ENCODE data around the gene SPACA5B.
"Not testable (repeated sequence)": the region's sequence is repeated elsewhere in the genome, so short reads cannot be mapped to it uniquely, and the experiment has no call there.

The SPACA5B gene

DNA sequence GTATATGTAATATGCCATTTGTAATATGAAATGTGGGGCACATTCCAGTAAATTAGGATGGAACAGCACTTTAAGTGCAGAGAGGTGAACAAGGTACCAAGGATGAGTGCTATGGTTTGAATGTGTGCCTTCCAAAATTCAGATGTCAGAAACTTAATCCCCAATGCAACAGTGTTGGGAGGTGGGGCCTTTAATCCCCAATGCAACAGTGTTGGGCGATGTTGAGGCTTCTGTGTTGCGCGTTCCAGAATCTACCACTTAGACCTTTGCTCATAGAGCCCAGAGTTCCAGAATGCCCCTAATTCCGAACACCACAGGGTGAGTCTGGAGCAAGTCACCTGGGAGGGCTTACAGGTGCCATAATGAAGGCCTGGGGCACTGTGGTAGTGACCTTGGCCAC, at the start of gene SPACA5B:
Gene SPACA5B (plus strand): TSS at position 301 of the 400 bp plus-strand sequence. CDS start 62 bp downstream, at position 363.
- H3K36me3 Mint-ChIP-seq (ENCODE audit: low read depth); H3K4me1 Mint-ChIP-seq (ENCODE audit: low read depth); H3K9me3 Mint-ChIP-seq; H3K27me3 Mint-ChIP-seq (ENCODE audit: low read depth); H3K4me3 Mint-ChIP-seq; H3K27ac Mint-ChIP-seq: not testable (repeated sequence)

GRCh38 chrX:48083212-48083611, 47.2 kb upstream of the SPACA5B start:
- no peak overlapping the region for H3K4me3 Mint-ChIP-seq
- H3K4me1 Mint-ChIP-seq (ENCODE audit: low read depth): no peaks in the 10 kb centered on the region
- no peaks in the 10 kb centered on the region for H3K9me3 Mint-ChIP-seq
- no peak overlapping the region for H3K27ac Mint-ChIP-seq
- no peaks in the 10 kb centered on the region for H3K27me3 Mint-ChIP-seq (ENCODE audit: low read depth)
- H3K36me3 Mint-ChIP-seq (ENCODE audit: low read depth): no peaks in the 10 kb centered on the region

DNA sequence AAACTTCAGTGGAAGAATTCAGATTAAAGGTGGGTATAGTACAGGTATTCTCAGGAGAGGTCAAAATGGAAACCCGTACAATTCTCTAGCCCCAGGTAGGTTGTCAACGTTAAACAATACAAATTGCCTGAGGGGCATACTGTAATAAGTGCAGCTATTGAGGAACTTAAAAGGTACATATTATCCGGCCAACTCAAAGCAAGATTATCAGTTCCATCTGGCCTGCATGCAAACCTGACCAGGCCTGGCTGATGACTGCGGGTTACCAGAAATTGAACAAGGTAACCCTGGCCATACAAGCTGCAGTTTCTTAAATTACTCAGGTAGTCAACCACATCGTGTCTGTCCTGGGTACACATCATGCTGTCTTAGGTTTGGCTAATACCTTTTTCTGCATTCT, 46.7 kb upstream of the SPACA5B start:
- Mint-ChIP-seq H3K27me3 (ENCODE audit: low read depth) (no peaks in the 10 kb centered on the region), H3K27ac (no peak overlapping the region), H3K4me3 (no peak overlapping the region), H3K9me3 (no peaks in the 10 kb centered on the region), H3K4me1 (ENCODE audit: low read depth) (no peaks in the 10 kb centered on the region), H3K36me3 (ENCODE audit: low read depth) (no peaks in the 10 kb centered on the region)

GRCh38 chrX:48086082-48086481, 44.3 kb upstream of the SPACA5B start:
- Mint-ChIP-seq H3K27me3 (ENCODE audit: low read depth) (no peaks in the 10 kb centered on the region), H3K9me3 (no peaks in the 10 kb centered on the region), H3K4me3 (no peak overlapping the region), H3K4me1 (ENCODE audit: low read depth) (no peaks in the 10 kb centered on the region), H3K27ac (no peak overlapping the region), H3K36me3 (ENCODE audit: low read depth) (no peaks in the 10 kb centered on the region)

- no peak overlapping the region for H3K27ac Mint-ChIP-seq
- H3K4me3 Mint-ChIP-seq: no peak overlapping the region
- H3K4me1 Mint-ChIP-seq (ENCODE audit: low read depth): no peaks in the 10 kb centered on the region
- no peaks in the 10 kb centered on the region for H3K27me3 Mint-ChIP-seq (ENCODE audit: low read depth)
- H3K36me3 Mint-ChIP-seq (ENCODE audit: low read depth): no peaks in the 10 kb centered on the region
- no peaks in the 10 kb centered on the region for H3K9me3 Mint-ChIP-seq
Measured at GRCh38 chrX:48090123-48090522, 40.3 kb upstream of the SPACA5B start.

GRCh38 chrX:48092558-48092957, 37.9 kb upstream of the SPACA5B start:
- H3K27me3 Mint-ChIP-seq (ENCODE audit: low read depth); H3K27ac Mint-ChIP-seq; H3K4me1 Mint-ChIP-seq (ENCODE audit: low read depth); H3K36me3 Mint-ChIP-seq (ENCODE audit: low read depth); H3K9me3 Mint-ChIP-seq; H3K4me3 Mint-ChIP-seq: not testable (repeated sequence)

DNA sequence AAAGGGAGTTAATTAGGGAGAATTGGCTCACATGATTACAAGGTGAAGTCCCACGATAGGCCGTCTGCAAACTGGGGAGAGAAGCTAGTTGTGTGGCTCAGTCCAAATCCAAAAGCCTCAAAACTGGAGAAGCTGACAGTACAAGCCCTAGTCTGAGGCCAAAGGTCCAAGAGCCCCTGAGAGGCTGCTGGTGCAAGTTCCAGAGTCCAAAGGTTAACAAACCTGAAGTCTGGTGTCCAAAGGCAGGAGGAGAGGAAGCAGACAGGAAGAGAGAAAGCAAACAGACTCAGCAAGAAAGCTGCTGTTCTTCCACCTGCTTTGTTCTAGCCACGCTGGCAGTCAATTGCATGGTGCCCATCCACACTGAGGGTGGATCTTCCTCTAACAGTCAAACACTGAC, 29.0 kb upstream of the SPACA5B start:
- Mint-ChIP-seq H3K27ac (no peak overlapping the region), H3K36me3 (ENCODE audit: low read depth) (no peaks in the 10 kb centered on the region), H3K4me1 (ENCODE audit: low read depth) (no peaks in the 10 kb centered on the region), H3K4me3 (no peak overlapping the region), H3K9me3 (no peaks in the 10 kb centered on the region), H3K27me3 (ENCODE audit: low read depth) (peaks cover 3% of the 10 kb centered on the region)

DNA sequence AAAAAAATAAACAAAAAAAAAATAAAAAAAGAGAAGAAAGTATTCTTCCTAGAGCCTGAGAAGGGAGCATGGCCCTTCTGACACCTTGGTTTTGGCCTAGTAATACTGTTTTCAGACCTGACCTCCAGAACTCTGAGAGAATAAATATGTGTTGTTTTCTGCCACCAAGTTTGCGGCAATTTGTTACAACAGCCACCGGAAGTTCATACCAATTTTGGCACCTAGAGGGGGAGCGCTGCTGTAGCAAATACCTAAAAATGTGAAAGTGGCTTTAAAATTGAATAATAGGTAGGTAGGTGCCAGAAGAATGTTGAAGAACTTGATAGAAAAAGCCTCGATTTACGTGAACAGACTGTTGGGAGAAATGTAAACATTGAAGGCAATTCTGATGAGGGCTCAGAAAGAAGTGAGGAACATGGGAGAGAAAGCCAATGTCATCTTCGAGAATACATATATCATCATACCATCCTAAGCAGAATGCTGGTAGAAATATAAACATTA, 27.5 kb upstream of the SPACA5B start:
- H3K9me3 Mint-ChIP-seq: no peaks in the 10 kb centered on the region
- H3K27ac Mint-ChIP-seq: no peak overlapping the region
- H3K4me3 Mint-ChIP-seq: no peak overlapping the region
- peaks cover 3% of the 10 kb centered on the region for H3K27me3 Mint-ChIP-seq (ENCODE audit: low read depth)
- H3K36me3 Mint-ChIP-seq (ENCODE audit: low read depth): no peaks in the 10 kb centered on the region
- no peaks in the 10 kb centered on the region for H3K4me1 Mint-ChIP-seq (ENCODE audit: low read depth)

DNA sequence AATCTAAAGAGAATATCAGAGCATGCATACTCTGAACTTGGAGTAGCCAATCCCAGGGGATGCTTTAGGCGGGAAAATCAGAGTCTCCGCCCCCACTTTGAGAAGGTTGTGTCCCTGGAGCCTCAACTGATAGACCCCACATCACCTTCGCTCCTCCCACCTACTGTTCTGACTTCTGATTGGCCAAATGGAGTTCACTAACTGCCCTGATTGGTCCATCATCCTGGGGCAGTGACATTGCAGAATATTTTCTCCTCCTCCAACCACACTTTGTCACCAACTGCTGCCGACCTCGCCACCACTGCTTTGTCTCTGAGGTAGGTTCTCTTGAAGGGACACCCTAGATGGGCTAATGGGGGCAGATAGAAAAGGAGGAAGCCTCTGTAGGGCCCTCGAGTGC, 22.7 kb upstream of the SPACA5B start:
- H3K9me3 Mint-ChIP-seq: no peaks in the 10 kb centered on the region
- H3K4me3 Mint-ChIP-seq: no peak overlapping the region
- H3K27ac Mint-ChIP-seq: no peak overlapping the region
- no peaks in the 10 kb centered on the region for H3K4me1 Mint-ChIP-seq (ENCODE audit: low read depth)
- no peaks in the 10 kb centered on the region for H3K36me3 Mint-ChIP-seq (ENCODE audit: low read depth)
- H3K27me3 Mint-ChIP-seq (ENCODE audit: low read depth): peaks cover 3% of the 10 kb centered on the region

DNA sequence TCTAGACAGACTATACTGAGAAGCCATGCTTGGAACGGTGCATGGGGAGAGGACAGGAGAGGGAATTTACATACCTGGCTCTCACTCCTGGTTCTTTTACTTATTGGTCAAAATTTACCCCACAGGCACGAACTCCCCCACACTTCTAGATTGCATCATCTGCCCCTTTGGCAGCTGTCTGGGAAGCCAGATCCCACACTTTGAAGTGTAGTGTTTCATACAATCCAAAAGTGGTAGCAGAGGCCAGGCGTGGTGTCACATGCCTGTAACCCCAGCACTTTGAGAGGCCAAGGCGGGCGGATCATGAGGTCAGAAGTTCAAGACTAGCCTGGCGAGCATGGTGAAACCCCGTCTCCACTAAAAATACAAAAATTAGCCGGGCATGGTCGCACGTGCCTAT, 5.1 kb upstream of the SPACA5B start:
- not testable (repeated sequence) for H3K4me1 Mint-ChIP-seq (ENCODE audit: low read depth); H3K4me3 Mint-ChIP-seq; H3K9me3 Mint-ChIP-seq; H3K27me3 Mint-ChIP-seq (ENCODE audit: low read depth); H3K36me3 Mint-ChIP-seq (ENCODE audit: low read depth); H3K27ac Mint-ChIP-seq

DNA sequence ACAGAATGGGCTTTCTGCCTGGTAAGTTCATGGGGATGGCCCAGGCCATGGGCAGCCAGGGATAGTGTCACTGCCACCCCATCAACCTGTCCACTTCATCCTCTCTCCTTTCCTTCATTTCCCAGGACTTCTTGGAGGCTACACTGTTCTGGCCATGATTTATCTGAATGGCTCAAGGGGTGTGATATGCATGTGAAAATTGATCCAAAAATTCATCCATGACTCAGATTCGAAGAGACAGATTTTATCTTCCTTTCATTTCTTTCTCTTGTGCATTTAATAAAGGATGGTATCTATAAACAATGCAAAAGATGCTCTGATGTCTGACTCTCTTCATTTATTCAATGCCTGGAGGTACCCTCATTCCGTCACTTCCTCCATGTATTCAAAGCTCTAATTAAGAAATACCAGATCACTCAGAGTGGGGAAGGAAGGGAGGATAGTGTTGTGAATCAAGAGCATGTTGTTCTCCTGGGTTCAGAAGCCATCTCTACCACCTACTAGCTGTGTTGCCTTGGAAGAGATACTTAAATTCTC, 1.9 kb downstream of the SPACA5B start:
- H3K27me3 Mint-ChIP-seq (ENCODE audit: low read depth); H3K36me3 Mint-ChIP-seq (ENCODE audit: low read depth); H3K27ac Mint-ChIP-seq; H3K4me3 Mint-ChIP-seq; H3K9me3 Mint-ChIP-seq; H3K4me1 Mint-ChIP-seq (ENCODE audit: low read depth): not testable (repeated sequence)

- H3K36me3 Mint-ChIP-seq (ENCODE audit: low read depth); H3K27ac Mint-ChIP-seq: not testable (repeated sequence)
Measured at GRCh38 chrX:48139076-48139475, 8.7 kb downstream of the SPACA5B start.

DNA sequence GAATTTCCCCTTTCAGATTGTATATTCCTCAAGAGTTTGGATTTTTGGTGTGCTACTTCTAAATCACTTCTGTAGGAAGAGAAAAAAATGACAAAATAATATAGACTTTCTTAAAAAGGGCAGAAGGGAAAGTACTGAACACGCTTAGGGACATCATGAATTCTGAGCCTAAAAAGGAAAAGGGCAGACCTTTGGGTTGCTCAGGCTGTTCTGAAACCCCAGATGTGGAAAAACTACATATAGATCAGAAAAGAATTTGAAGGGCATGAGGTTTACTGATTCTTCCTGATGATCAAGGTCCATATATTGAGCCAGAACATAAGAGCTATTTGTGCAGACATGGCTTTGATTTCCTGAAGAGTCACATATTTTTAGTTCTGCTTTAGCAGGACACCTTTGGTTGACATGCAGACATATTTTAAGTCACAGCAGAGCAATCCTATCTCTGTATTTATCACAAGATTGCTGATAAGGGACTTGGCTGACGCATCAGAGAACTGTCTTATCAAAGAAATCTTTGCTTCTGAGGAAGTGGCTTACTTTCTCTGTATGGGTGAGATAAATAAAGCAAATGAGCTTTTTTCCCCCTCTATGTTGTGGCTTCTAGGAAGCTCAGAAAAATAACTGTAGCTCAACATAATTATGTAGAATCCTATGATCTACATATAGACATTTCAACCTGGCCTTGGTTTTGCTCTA, 11.5 kb downstream of the SPACA5B start:
- H3K4me1 Mint-ChIP-seq (ENCODE audit: low read depth); H3K27me3 Mint-ChIP-seq (ENCODE audit: low read depth); H3K27ac Mint-ChIP-seq; H3K36me3 Mint-ChIP-seq (ENCODE audit: low read depth); H3K9me3 Mint-ChIP-seq; H3K4me3 Mint-ChIP-seq: not testable (repeated sequence)

More at GRCh38 chrX:48139076-48139475, 8.7 kb downstream of the SPACA5B start:
- not testable (repeated sequence) for H3K4me1 Mint-ChIP-seq (ENCODE audit: low read depth); H3K9me3 Mint-ChIP-seq; H3K4me3 Mint-ChIP-seq; H3K27me3 Mint-ChIP-seq (ENCODE audit: low read depth)

- not testable (repeated sequence) for H3K4me3 Mint-ChIP-seq, H3K27ac Mint-ChIP-seq
Measured at GRCh38 chrX:48142697-48143096, 12.3 kb downstream of the SPACA5B start.

GRCh38 chrX:48153769-48154168, 23.3 kb downstream of the SPACA5B start:
- Mint-ChIP-seq H3K4me3 (no peak overlapping the region), H3K27ac (no peak overlapping the region), H3K4me1 (ENCODE audit: low read depth) (no peaks in the 10 kb centered on the region), H3K36me3 (ENCODE audit: low read depth) (no peaks in the 10 kb centered on the region), H3K9me3 (no peaks in the 10 kb centered on the region), H3K27me3 (ENCODE audit: low read depth) (no peaks in the 10 kb centered on the region)

More at GRCh38 chrX:48142697-48143096, 12.3 kb downstream of the SPACA5B start:
- not testable (repeated sequence) for H3K9me3 Mint-ChIP-seq; H3K4me1 Mint-ChIP-seq (ENCODE audit: low read depth); H3K27me3 Mint-ChIP-seq (ENCODE audit: low read depth); H3K36me3 Mint-ChIP-seq (ENCODE audit: low read depth)

- Mint-ChIP-seq H3K27ac (no peak overlapping the region), H3K9me3 (no peaks in the 10 kb centered on the region)
Measured at GRCh38 chrX:48154796-48155195, 24.4 kb downstream of the SPACA5B start.

More at GRCh38 chrX:48154796-48155195, 24.4 kb downstream of the SPACA5B start:
- Mint-ChIP-seq H3K4me3 (no peak overlapping the region), H3K27me3 (ENCODE audit: low read depth) (no peaks in the 10 kb centered on the region), H3K4me1 (ENCODE audit: low read depth) (no peaks in the 10 kb centered on the region), H3K36me3 (ENCODE audit: low read depth) (no peaks in the 10 kb centered on the region)
